ENCODE data around the gene PSMC3.

Gene PSMC3

DNA sequence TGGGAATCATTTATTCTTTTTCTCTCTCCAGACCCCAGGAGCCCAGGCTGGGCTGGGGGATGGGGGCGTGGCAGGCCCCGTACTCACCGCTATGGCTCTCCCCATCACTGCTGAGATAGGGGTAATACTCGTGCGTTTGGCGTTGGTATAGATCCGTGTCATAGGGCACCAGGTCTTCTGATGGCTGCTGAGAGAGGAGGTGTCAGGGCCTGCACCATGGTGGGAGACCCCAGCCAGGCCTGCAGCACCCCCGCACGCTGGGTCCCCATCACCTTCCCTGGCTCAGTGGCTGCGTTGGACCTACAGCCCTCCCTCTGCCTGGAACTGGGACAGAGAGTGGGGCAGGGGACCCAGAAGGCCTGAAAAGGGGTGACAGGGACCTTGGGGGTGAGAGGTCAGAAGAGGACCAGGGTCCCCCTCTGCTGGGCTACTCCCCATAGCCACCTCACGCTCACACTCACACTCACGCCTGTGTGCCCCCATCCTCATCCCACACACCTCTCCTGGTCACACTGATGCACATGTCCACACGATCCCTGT lies 50.6 kb downstream of the PSMC3 start:
- no peak for DNase-seq (ENCODE audit: low read depth)

DNA sequence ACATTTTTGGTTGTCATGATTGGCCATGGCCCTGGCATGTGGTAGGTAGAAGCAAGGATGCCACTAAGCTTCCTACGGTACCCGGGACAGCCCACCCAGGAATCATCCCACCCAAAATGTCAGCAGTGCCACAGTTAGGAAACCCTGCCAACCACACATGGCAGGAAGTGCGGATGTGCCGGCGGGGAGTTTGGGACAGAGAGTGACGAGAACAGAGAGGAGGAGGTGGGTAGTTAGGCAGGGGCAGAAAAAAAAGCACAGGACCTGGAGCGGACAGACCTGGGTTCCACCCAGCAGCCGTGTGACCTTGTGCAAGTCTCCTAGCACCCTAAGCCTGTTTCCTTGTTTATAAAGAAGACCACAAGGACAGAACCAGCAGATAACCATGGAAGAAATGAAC lies 51.2 kb downstream of the PSMC3 start:
- DNase-seq (ENCODE audit: low read depth): no peak

DNA sequence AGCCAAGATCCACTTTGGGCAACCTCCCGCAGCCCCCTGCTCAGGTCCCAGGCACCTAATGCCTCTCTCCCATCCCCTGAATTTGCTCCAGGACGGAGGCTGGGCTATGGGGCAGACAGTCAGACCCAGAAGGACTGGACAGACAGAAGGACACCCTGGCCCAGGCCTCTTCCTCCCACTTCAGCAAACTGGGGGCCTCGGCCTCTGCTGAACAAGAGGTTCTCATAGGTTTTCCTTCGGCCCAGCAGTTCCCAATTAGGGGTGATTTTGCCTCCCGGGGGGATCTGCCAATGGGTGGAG lies 51.6 kb downstream of the PSMC3 start:
- no peak for DNase-seq (ENCODE audit: low read depth)

DNA sequence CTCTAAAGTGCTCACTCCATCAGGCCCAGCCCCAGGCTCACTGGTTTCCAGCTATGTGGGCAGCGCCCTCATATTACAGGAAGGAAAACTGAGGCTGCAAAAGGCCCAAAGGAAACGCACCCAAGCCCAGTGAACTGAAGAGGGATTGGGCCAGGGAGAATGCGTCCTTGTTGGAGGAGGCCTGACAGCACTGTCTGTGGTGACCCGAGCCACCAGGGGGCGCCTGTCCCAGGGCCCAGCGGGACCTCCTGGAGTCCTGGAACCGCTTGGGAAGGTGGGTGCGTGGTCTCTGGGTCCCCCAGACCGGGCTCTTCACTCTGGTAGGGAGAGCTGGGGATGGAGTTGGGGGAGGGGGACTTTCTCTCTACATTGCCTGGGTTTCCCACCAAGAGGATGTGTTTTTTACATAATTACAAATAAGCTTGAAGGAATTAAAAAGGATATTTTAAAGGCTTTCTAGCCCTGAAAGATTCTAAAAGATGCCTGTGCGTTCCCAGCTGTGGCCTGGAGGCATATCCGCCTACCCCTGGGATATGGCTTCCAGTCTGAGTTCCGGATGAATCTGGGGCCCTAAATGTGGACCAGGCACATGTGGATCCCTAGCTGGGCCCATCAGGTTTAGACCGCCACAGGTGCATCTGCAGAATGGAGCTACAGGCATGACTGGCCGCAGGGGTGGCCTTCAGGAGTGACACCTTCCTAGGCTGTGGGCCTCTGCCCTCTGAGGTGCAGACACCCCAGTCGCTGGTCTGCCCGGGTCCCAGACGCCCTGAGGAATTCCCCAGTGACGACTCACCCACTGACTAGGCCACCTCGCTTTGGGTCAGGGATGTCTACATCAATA lies 52.1 kb downstream of the PSMC3 start:
- peak; percentile 81 for DNase-seq (ENCODE audit: low read depth)

DNA sequence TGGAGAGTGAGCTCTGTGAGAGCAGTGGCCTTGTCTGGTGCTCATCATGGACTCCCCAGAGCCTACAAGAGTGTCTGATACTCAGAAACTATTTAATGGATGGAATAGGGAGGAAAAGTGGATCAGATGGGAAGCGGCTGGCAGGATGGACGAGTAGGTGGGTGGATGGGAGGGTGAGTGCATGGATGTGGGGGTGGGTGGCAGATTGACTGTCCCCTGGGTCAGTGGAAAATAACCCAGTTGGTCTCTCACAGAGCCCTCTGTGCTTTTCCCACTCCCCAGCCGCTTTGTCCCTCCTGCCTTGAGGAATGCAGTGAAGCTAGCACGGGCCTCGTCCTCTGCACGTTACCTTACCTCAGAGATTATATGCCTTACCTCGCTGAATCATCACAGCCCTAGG lies 53.8 kb downstream of the PSMC3 start:
- no peak for DNase-seq (ENCODE audit: low read depth)

DNA sequence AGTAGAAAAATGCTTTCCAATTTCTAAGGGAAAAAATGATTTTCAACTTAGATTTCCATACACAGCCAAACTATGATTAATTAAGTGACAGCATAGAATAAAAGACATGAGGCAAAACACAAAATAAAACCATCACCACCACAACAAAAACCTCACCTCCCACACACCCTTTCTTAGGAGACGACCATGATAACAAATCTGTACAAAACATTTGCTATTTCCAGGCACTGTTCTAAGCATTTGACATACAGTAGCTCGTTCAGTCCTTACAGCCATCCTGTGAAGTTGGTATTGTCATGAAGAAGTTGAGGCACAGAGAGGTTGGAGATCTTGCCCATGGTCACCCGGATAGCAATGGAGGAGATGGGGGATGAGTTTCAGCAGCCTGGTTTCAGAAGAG lies 56.6 kb downstream of the PSMC3 start:
- no peak for DNase-seq (ENCODE audit: low read depth)
